ENCODE data around the gene IMPG2. TPM values are rescaled to one million over a fixed set of nuclear protein-coding genes. Genes with fewer than 3 reads are reported as not detected.

Gene IMPG2
- 2.4 TPM for total RNA-seq (ENCODE audit: unreplicated experiment)
- long read RNA-seq = 0 reads

DNA sequence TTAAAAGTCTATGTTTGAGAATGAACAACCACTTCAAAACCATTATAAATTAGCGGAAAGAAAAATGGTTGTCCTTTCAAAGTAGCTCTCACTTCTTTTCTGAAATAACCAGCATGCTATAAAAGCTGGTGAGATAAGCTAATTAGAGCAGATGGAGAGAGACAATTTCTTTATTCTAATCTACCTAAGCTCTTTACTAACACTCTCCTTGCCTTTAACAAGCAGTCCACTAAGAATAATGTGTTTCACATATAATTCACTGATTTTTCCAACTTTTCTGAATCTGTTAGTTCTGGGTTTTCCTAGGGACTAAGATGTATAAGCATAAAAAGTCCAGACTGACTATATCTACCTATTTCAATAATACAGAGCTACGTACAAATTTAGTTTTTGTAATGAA, at the start of gene IMPG2:
Gene IMPG2, minus strand, starts transcription at position 101 of the 400 bp plus-strand sequence. CDS start 203 bp downstream, outside the sequence.
- Mint-ChIP-seq H3K4me1 (ENCODE audit: low read depth, unreplicated experiment) (no peaks in the 10 kb centered on the region), H3K4me3 (ENCODE audit: unreplicated experiment) (no peak within 1 kb of the TSS), H3K27ac (ENCODE audit: unreplicated experiment) (no peak within 1 kb of the TSS), H3K9me3 (ENCODE audit: unreplicated experiment) (no peaks in the 10 kb centered on the region), H3K36me3 (ENCODE audit: unreplicated experiment) (no peaks in the 10 kb centered on the region), H3K27me3 (ENCODE audit: unreplicated experiment) (no peaks in the 10 kb centered on the region)
- TF ChIP-seq, protein P1, sequence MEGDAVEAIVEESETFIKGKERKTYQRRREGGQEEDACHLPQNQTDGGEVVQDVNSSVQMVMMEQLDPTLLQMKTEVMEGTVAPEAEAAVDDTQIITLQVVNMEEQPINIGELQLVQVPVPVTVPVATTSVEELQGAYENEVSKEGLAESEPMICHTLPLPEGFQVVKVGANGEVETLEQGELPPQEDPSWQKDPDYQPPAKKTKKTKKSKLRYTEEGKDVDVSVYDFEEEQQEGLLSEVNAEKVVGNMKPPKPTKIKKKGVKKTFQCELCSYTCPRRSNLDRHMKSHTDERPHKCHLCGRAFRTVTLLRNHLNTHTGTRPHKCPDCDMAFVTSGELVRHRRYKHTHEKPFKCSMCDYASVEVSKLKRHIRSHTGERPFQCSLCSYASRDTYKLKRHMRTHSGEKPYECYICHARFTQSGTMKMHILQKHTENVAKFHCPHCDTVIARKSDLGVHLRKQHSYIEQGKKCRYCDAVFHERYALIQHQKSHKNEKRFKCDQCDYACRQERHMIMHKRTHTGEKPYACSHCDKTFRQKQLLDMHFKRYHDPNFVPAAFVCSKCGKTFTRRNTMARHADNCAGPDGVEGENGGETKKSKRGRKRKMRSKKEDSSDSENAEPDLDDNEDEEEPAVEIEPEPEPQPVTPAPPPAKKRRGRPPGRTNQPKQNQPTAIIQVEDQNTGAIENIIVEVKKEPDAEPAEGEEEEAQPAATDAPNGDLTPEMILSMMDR (IDR thresholded peaks at IDR 0.05; ENCODE audit: partially characterized antibody, unreplicated experiment) = no peak
- DNase-seq = no peak

DNA sequence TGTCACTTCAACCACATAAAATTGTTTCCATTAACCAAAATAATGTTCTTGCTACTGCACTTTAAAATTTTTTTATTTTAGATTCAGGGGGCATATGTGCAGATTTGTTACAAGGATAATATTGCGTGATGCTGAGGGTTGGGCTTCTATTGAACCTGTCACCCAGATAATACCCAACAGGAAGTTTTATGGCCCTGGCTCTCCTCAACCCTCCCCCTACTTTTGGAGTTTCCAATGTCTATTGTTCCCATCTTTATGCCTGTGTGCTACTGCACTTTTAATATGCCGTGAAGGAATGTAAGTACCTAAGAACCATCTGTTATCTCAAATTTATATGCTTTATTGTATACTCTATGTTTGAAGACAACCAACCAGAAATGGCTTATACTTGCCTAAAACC, 42.0 kb upstream of the IMPG2 start:
- Mint-ChIP-seq H3K4me1 (ENCODE audit: low read depth, unreplicated experiment) (no peaks in the 10 kb centered on the region), H3K9me3 (ENCODE audit: unreplicated experiment) (no peaks in the 10 kb centered on the region), H3K4me3 (ENCODE audit: unreplicated experiment) (no peak overlapping the region), H3K27me3 (ENCODE audit: unreplicated experiment) (no peaks in the 10 kb centered on the region), H3K27ac (ENCODE audit: unreplicated experiment) (no peak overlapping the region), H3K36me3 (ENCODE audit: unreplicated experiment) (peaks cover 10% of the 10 kb centered on the region)
- no peak for DNase-seq
- TF ChIP-seq, protein P1 (IDR thresholded peaks at IDR 0.05; ENCODE audit: partially characterized antibody, unreplicated experiment) = no peak

DNA sequence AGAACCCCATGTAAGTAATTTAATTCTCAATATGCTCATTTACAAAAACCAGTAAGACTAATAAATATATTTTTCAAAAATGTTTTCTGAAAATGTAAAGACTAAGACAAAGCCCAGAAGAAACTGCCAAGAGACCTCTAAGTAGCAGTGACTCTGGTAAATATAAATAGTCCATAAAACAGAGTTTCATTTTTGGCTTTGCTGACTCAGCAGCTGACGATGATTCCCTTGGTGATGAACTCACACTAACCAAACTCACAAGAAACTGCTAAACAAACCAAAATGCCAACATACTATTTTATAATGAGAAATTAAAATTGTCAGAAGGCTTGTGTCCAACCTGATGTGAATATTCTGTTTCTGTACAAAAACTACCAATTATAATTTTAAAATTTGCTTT, 31.5 kb upstream of the IMPG2 start:
- TF ChIP-seq, protein P1 (IDR thresholded peaks at IDR 0.05; ENCODE audit: partially characterized antibody, unreplicated experiment) = no peak
- peaks cover 5% of the 10 kb centered on the region for H3K9me3 Mint-ChIP-seq (ENCODE audit: unreplicated experiment)
- H3K4me3 Mint-ChIP-seq (ENCODE audit: unreplicated experiment) = no peak overlapping the region
- H3K27me3 Mint-ChIP-seq (ENCODE audit: unreplicated experiment) = no peaks in the 10 kb centered on the region
- no peak overlapping the region for H3K27ac Mint-ChIP-seq (ENCODE audit: unreplicated experiment)
- no peaks in the 10 kb centered on the region for H3K4me1 Mint-ChIP-seq (ENCODE audit: low read depth, unreplicated experiment)
- peaks cover 13% of the 10 kb centered on the region for H3K36me3 Mint-ChIP-seq (ENCODE audit: unreplicated experiment)
- no peak for DNase-seq

DNA sequence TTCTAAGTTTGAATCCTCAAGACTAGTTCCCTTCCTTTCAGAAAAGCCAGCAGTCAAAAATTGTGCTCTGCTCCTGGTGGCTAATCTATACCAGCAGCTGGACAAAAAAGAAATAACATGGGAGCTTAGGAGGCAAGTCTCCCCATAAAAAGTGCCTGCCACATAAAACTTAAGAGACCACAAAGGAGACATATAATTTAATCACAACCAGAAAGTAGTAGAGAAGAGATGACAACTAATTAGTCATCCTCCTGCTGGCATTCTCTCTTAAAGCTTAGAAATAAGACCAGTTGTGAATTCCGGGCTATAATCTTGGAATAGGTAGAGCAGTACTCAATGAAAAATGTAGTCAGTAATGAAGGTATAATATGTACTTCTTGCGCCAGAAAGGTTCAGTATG, 20.2 kb upstream of the IMPG2 start:
- H3K36me3 Mint-ChIP-seq (ENCODE audit: unreplicated experiment) = peaks cover 1% of the 10 kb centered on the region
- no peak overlapping the region for H3K4me3 Mint-ChIP-seq (ENCODE audit: unreplicated experiment)
- no peaks in the 10 kb centered on the region for H3K9me3 Mint-ChIP-seq (ENCODE audit: unreplicated experiment)
- TF ChIP-seq, protein P1 (IDR thresholded peaks at IDR 0.05; ENCODE audit: partially characterized antibody, unreplicated experiment) = no peak
- no peak for DNase-seq
- H3K27me3 Mint-ChIP-seq (ENCODE audit: unreplicated experiment) = no peaks in the 10 kb centered on the region
- H3K4me1 Mint-ChIP-seq (ENCODE audit: low read depth, unreplicated experiment) = peaks cover 4% of the 10 kb centered on the region
- H3K27ac Mint-ChIP-seq (ENCODE audit: unreplicated experiment) = no peak overlapping the region

DNA sequence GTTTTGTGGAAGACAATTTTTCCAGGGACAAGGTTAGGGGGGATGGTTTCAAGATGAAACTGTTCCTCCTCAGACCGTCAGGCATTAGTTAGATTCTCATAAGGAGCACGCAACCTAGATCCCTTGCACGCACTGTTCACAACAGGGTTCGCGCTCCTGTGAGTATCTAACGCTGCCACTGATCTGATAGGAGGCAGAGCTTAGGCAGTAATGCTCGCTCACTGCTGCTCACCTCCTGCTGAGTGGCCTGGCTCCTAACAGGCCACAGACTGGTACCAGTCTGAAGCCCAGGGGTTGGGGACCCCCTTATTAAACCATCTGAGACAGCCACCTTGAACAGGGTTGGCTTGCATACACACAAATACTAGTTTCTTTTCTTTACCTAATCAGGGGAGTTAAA, 13.5 kb upstream of the IMPG2 start:
- peaks cover 4% of the 10 kb centered on the region for H3K4me1 Mint-ChIP-seq (ENCODE audit: low read depth, unreplicated experiment)
- H3K4me3 Mint-ChIP-seq (ENCODE audit: unreplicated experiment) = no peak overlapping the region
- TF ChIP-seq, protein P1 (IDR thresholded peaks at IDR 0.05; ENCODE audit: partially characterized antibody, unreplicated experiment) = no peak
- H3K27me3 Mint-ChIP-seq (ENCODE audit: unreplicated experiment) = no peaks in the 10 kb centered on the region
- no peaks in the 10 kb centered on the region for H3K9me3 Mint-ChIP-seq (ENCODE audit: unreplicated experiment)
- no peaks in the 10 kb centered on the region for H3K36me3 Mint-ChIP-seq (ENCODE audit: unreplicated experiment)
- H3K27ac Mint-ChIP-seq (ENCODE audit: unreplicated experiment) = no peak overlapping the region
- DNase-seq = no peak
